ENCODE results near the gene CAND1. TPM values are rescaled to one million over a fixed set of nuclear protein-coding genes. Genes with fewer than 3 reads are reported as not detected.
A peak's percentile ranks its signal among the peaks of the same experiment; 100 is the strongest.

The CAND1 gene
- 37.1 TPM for total RNA-seq
- long read RNA-seq, full-length matches to known transcripts = 8 of 9 reads
- long read RNA-seq, partial matches to known transcripts = 0 of 9 reads
- long read RNA-seq, other reads (novel, unspliced or antisense) = 1 of 9 reads

- intact Hi-C loops (cut with DNase I) = no loop called here
- ATAC-seq = peak; percentile 96
- peak; percentile 98 for DNase-seq (ENCODE audit: missing footprints)
Measured at GRCh38 chr12:67268896-67269632, at the start of gene CAND1. Gene CAND1 (plus strand): TSS chr12:67269358. CDS start chr12:67269718, 360 bp downstream.

DNA sequence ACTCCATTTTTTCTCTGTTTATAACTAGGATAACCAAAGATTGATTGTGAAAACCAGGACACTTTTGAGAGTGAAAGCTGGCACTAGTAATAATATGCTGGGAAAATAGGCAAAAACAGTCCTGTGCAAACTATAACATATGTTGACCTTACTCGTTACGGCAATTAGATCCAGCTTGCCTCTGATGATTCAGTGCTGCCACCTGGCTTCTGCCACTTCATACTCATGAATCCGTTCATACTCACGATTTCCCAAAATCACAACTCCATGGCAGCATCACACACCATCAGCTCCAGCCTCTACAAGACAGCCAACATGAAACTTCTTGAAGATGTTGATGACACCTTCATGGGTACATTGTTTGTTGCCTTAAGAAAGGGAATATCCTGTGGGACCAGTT is 49.1 kb upstream of the CAND1 start:
- intact Hi-C loops (cut with DNase I) = loop anchor here (1.0 kb wide), 1 partner anchor 59 kb away; no protein-coding TSS in a partner anchor
- no peak for ATAC-seq
- no peak for DNase-seq (ENCODE audit: missing footprints)

- ATAC-seq = no peak
- intact Hi-C loops (cut with DNase I) = no loop called here
- DNase-seq (ENCODE audit: missing footprints) = no peak
Measured at GRCh38 chr12:67222302-67222701, 46.9 kb upstream of the CAND1 start.

DNA sequence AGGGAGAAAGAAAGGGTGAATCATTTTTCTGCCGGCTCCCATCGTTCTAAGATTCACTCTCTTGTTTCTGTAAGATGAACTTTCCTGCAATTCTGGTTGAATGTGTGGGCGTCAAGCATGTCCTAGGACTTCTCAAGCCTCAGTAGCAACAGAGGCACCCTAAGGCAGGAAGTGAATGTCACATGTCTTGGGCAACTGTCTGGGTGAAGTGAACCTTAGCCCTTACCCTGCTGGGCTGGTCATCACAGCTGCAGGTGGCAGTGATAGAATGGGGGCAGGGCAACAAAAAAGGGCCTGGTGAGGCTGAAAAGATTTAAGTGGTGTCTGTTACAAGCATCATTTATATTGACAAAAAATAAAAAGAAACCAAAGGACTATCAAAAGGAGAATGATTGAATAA is 45.9 kb upstream of the CAND1 start:
- intact Hi-C loops (cut with DNase I) = no loop called here
- no peak for DNase-seq (ENCODE audit: missing footprints)
- ATAC-seq = no peak

DNA sequence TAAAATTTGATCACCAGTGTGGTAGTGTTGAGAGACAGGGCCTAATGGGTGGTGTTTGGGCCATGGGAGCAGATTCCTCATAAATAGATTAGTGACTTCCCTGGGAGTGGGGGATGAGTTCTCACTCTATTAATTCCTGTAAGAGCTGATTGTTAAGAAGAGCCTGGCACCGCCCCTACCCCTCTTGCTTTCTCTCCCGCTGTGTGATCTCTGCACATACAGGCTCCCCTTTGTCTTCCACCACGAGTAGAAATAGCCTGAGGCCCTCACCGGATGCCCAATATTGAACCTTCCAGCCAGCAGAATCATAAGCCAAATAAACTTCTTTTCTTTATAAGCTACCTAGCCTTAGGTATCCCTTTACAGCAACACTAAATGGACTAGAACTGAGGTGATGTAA is 31.9 kb upstream of the CAND1 start:
- DNase-seq (ENCODE audit: missing footprints) (no peak), ATAC-seq (no peak)
- intact Hi-C loops (cut with DNase I) = no loop called here

DNA sequence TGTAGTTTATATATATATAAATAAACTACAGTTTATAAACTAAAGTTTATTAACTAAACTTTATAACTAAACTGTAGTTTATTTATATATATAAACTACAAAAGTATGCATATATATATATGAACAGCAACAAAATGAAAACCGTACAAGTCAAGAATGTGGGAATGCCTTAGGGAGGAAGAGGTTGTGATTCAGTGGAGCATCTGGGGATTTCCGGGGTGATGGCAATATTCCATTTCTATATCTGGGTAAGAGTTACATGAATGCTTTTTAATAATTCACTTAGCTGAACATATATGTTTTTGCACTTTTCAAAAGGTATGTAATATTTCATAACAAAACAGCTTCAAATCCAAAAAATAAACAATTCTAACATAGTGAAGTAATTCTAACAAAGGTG is 30.1 kb upstream of the CAND1 start:
- DNase-seq (ENCODE audit: missing footprints) (no peak), ATAC-seq (no peak)
- intact Hi-C loops (cut with DNase I) = no loop called here

GRCh38 chr12:67241482-67241881 is 27.7 kb upstream of the CAND1 start:
- ATAC-seq = no peak
- no peak for DNase-seq (ENCODE audit: missing footprints)
- intact Hi-C loops (cut with DNase I) = no loop called here

- no peak for DNase-seq (ENCODE audit: missing footprints)
- intact Hi-C loops (cut with DNase I) = no loop called here
- no peak for ATAC-seq
Measured at GRCh38 chr12:67243260-67243659, 25.9 kb upstream of the CAND1 start.

GRCh38 chr12:67245571-67245970 is 23.6 kb upstream of the CAND1 start:
- intact Hi-C loops (cut with DNase I) = no loop called here
- ATAC-seq = no peak
- no peak for DNase-seq (ENCODE audit: missing footprints)

DNA sequence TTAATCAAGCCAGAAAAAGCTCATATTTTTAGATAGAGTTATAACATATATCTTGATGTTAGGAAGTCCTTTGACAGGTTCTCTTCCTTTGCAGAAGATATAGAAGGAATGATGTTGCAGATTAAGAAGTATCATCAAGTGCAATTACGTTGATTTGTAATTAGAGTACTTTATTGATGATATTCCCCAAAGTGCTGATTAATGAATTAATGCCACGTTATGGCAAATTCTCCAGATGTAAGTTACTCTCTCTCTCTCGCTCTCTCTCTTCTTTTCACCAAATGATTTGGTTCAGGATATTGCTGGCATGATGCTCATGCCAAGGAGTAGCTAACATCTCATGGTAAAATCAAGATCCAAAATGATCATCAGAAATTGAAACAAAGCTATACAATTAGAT is 18.1 kb upstream of the CAND1 start:
- ATAC-seq (no peak), DNase-seq (ENCODE audit: missing footprints) (no peak)
- intact Hi-C loops (cut with DNase I) = no loop called here

- intact Hi-C loops (cut with DNase I) = no loop called here
- DNase-seq (ENCODE audit: missing footprints) (no peak), ATAC-seq (no peak)
Measured at GRCh38 chr12:67254372-67255026, 14.7 kb upstream of the CAND1 start.

- intact Hi-C loops (cut with DNase I) = no loop called here
- DNase-seq (ENCODE audit: missing footprints) = no peak
- no peak for ATAC-seq
Measured at GRCh38 chr12:67256649-67257048, 12.5 kb upstream of the CAND1 start.

GRCh38 chr12:67263471-67263870 is 5.7 kb upstream of the CAND1 start:
- DNase-seq (ENCODE audit: missing footprints) = no peak
- ATAC-seq = no peak
- intact Hi-C loops (cut with DNase I) = no loop called here

GRCh38 chr12:67268335-67268895 is 743 bp upstream of the CAND1 start:
- intact Hi-C loops (cut with DNase I) = no loop called here
- DNase-seq (ENCODE audit: missing footprints) = peak; percentile 87
- ATAC-seq = peak; percentile 93

GRCh38 chr12:67269633-67270573 is 745 bp downstream of the CAND1 start:
- DNase-seq (ENCODE audit: missing footprints) = peak; percentile 75
- ATAC-seq = peak; percentile 7
- intact Hi-C loops (cut with DNase I) = no loop called here

DNA sequence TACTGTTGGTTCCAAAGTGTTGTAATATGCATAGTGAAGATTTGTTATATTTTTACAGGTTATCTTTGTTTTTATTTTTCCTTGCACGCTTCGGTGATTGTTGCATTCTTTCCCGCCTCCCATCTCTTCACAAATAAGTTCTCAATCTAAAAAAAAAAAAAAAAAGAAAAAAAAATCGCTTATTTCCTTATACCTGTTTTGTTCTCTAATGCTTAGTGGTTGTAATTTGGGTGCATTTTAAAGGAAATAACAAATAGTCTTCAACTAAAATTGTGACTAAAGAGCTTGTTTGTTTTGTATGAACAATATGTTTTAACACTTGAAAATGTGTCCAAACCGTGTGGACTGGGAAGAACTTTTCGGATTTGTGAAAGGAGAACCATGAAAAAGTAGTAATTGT is 1.5 kb downstream of the CAND1 start:
- no peak for ATAC-seq

GRCh38 chr12:67271976-67272375 is 2.8 kb downstream of the CAND1 start:
- ATAC-seq = no peak
- no peak for DNase-seq (ENCODE audit: missing footprints)
- intact Hi-C loops (cut with DNase I) = no loop called here

More for the DNA sequence above, 1.5 kb downstream of the CAND1 start:
- DNase-seq (ENCODE audit: missing footprints) = no peak
- intact Hi-C loops (cut with DNase I) = no loop called here

- no peak for DNase-seq (ENCODE audit: missing footprints)
- ATAC-seq = no peak
- intact Hi-C loops (cut with DNase I) = no loop called here
Measured at GRCh38 chr12:67274186-67274585, 5.0 kb downstream of the CAND1 start.

GRCh38 chr12:67275380-67275913 is 6.3 kb downstream of the CAND1 start:
- no peak for ATAC-seq
- intact Hi-C loops (cut with DNase I) = no loop called here
- no peak for DNase-seq (ENCODE audit: missing footprints)

Data from Right ventricle myocardium inferior (tissue), 1 donor.